HG02852 (cell line): Measurements from ENCODE around the gene TPTE2.
"Not testable (repeated sequence)": the region's sequence is repeated elsewhere in the genome, so short reads cannot be mapped to it uniquely, and the experiment has no call there.

Source experiments
- ATAC-seq: cut with Tn5 transposase; IDR thresholded peaks from one replicate; pipeline ENCODE4 v1.9.1; 2021; ENCODE audit warnings: mild to moderate bottlenecking, moderate library complexity; ENCODE audit not compliant: unreplicated experiment

Gene TPTE2

DNA sequence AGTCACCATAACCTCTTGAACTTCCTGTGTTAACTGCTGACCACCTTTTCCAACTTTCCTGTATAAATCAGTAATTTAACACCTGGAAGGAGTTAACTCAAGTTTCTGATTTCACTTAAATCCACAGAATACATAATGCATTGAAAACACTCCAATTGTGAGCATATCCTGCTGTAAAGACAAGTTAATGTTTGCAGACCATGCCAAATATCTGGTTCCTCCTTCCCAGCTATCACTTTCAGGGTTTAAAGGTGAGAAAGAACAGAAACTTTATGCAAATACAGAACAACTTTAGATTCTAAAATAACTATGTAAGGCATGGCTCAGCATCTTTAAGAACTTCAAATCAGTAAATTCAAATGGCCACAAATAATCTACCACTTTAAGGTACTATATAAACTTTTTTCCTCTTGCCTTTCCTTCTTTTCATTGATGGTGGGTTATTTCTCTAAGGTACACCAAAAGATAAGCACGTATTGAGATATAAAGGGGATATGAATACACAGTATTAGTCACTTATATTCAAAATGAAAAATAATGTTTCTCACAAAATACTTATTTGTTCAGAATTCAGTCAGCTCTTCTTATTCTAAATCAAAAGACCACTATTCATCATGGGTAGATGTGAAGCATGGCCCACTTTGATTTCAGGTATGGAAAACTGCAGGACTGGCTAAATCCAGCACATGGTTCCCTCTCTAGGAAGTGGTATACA is 6.6 kb upstream of the TPTE2 start:
- peak; percentile 65 for ATAC-seq

DNA sequence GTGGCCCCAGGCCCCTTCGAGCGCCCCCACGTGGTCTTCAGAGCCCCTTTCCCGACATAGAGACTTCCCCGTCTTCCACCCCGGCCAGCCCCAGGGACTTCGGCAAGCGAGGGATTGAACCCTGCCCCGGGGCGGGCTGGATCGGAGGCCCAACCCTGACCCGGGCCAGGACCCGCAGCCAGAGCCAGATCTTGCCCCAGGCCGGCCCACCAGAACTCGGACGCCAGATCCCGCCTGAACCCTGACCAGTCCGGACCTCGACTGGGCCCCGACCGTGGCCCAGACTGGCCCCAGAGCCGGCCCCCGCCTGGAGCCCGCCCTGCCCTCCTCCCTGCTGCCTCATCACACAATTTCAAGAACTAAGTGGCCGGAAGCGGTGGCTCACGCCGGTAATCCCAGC is 253 bp upstream of the TPTE2 start:
- no peak for ATAC-seq

DNA sequence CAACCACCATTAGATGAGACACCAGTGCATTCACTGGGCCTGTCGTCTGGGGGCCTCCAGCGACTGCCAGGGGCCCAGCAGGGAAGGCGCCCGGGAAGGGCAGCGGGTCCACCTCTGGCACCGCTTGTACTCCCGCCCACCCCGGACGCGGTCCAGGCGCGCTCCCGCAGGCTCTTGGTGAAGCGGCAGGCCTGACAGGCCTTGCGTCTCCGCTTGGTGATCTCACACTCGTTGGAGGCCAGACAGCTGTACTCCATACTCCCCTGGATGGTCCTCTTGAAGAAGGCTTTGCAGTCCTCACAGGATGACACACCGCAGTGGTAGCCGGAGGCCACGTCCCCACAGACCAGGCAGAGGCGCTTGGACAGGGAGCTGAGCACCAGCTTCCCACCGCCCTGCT is 660 bp downstream of the TPTE2 start:
- not testable (repeated sequence) for ATAC-seq

DNA sequence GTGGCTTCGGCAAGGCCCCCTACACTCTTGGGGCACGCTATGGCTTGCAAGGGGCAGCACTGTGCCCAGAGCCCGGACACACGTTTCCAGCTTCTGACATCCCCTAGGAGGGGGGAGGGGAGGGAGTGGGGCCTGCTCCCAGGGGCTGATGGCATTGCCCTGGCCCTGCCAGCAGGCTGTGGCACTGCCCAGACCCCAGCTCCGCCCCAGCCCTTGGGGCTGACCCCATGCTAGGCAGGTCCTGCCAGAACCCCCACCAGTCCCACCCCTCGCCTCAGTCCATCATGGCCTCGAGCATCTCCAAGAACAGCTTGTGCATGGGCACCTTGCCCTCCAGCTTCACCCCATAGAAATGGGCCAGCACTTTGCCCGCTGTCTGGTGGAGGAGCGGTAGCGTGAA is 1.6 kb downstream of the TPTE2 start:
- ATAC-seq: not testable (repeated sequence)

DNA sequence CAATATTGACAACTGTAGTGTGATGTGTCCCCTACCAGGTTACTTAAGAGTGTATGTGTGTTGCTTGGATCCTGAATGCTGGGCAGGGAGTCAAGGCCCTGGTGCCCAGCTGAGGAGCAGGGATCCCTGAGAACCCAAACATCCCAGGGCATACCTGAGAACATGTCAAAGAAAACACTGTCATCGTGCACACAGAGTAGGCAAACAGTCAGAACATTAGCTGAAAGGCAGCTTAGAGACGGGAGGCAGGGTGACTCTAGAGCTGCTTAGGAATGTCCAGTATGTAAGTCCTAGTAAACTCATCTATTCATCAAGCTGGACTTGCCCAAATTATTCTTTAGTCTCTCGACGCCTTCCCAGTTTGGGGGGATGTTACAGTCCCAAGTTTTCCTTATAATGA is 4.0 kb downstream of the TPTE2 start:
- ATAC-seq: not testable (repeated sequence)

DNA sequence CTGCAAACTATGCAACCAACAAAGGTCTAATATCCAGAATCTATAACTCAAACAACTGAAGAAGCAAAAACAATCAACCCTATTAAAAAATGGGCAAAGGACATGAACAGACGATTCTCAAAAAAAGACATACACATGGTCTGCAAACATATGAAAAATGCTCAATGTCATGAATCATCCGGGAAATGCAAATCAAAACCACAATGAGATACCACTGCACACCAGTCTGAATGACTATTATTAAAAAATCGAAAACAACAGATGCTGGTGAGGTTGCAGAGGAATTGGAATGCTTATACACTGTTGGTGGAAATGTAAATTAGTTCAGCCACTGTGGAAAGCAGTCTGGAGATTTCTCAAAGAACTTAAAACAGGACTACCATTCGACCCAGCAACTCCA is 12.1 kb downstream of the TPTE2 start:
- peak; percentile 57 for ATAC-seq

DNA sequence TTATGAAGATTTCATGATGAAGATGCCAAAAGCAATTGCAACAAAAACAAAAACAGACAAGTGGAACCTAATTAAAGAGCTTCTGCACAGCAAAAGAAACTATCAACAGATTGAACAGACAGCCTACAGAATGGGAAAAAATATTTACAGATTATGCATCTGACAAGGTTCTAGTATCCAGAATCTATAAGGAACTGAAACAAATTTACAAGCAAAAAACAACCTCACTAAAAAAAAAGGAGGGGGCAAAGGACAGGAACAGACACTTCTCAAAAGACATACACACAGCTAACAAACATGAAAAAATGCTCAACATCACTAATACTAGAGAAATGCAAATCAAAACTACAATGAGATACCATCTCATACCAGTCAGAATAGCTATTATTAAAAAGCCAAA is 35.7 kb downstream of the TPTE2 start:
- peak; percentile 79 for ATAC-seq

DNA sequence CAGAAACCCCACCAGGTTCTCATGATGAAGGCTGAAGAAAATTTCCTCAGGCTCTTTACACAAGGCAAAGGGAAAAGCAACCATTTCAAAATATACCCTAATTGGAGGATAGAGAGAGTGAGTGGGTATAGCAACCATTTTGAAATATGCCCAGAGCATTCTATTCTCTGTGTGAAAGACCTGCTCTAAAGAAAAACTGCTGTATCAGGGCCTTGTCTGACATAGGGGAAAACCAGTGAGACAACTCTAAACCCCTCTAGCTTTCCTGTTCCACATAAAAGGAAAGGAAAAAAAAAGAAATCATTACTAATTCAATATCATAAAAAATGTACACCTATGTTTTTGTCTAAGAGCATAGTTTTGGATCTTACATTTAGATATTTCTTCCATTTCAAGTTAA is 42.3 kb downstream of the TPTE2 start:
- peak; percentile 72 for ATAC-seq

DNA sequence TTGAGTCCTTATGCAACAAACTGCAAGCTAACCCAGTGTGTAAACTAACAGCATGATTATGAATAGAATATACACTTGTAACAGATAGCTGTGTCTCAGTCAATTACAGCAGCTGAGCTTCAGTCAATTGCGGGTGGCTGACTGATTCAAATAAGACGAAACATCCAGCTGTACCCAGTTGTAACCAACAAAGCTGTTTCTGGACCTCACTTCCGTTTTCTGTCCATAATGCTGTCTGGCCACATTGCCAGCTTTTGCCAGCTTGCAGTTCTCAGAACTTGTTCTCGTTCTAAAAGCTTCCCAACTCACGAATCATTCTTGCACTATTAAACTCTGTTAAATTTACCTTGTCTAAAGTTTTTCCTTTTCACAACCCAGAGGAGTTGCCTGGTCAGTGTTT is 53.7 kb downstream of the TPTE2 start:
- ATAC-seq: not testable (repeated sequence)

DNA sequence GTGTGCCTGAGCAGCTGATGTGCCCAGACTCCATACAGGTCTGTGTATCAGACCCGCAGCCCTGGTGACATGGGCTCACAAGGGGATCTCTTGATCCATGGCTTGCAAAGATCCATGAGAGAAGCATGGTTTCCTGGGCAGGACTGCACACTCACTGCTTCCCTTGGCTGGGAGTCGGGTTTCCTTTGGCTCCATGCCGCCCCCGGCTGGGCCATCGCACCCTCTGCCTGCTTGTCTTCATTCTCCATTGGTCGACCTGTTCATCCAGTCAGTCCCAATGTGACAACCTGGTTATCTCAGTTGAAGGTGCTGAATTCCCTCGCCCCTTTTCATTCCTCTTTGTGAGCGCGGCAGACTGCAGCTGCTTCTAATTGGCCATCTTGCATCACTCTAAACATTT is 101.2 kb downstream of the TPTE2 start:
- ATAC-seq: not testable (repeated sequence)

DNA sequence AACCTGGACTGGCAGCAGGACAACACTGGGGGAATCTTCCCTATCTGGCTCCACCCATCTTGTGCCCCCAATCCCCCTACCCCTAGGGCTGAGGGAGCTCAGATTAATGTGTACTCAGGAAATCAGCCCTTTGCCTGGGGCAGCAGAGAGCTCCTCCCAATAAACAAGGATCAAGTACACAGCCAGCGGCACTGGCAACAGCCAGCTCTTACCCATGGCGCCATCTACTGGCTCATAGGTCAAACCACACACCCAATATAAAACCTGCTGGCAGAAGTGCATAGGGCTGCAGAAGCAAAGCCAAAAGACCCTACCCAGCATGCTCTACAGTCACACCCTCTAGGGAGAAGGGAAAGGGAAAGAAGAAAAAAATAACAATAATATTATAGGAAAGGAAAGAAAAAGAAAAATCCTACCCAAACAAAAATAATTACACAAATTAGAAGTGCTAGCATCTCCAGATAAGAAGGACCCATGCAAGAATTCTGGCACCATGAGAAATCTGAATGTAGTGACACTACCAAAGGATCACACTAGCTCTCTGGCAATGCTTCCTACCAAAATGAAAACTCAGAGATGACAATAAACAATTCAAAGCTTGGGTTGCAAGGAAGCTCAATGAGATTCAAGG is 122.2 kb downstream of the TPTE2 start:
- ATAC-seq: not testable (repeated sequence)

DNA sequence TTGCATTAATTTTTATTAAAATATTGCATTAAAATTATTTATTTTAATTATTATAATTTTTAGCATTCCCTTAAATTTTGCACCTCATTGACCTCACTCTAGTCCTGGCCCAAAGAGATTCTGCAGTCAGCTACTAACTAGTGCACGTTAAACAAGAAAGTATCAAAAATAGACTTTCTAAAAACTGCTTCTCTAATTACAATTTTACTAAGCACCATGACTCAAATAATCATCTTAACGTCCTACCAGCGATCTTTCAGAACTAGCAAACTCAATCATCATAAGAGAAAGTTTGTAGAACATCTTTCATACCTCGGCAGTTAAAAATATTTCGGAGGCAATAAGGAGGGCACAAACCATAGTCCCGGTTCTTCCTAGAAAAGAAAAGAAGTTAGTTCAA is 123.6 kb downstream of the TPTE2 start:
- ATAC-seq: not testable (repeated sequence)

DNA sequence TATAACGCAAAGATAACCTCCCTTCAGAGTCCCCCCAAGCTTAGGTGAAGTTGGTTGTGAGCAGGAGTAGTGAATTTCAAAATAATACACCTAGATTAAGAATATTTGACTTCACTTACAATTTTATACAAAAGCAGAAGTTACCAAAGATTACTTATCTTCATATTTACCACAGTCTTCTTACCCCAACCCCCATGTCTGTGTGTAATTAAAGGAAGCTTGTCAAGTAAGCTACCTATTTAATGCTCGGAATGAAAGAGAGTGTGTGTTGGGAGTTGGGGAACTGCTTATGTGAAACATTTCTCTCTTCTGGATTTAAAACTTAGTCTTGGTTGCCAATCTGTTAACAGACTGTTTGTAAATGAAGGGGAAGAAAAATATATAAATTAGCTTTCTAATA is 139.1 kb downstream of the TPTE2 start:
- ATAC-seq: not testable (repeated sequence)

DNA sequence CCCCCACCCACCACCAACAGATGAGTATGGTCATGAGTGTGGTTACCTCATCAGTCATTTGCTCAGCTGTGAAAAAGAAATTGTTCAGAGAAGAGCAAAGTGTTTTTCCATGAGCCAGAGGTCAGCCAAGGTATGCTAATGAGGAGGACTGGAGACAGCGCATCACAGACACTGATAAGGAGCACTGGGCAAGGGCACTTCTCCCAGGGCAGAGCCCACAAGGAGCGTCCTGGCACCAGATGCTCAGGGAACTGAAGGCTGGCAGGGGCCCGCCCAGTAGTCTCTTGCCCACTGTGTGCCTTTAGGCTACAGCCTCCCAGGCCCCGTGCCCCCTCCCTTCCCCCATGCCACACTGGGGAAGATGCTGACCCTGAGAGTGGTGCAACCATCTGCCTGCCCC is 148.8 kb downstream of the TPTE2 start:
- ATAC-seq: not testable (repeated sequence)

DNA sequence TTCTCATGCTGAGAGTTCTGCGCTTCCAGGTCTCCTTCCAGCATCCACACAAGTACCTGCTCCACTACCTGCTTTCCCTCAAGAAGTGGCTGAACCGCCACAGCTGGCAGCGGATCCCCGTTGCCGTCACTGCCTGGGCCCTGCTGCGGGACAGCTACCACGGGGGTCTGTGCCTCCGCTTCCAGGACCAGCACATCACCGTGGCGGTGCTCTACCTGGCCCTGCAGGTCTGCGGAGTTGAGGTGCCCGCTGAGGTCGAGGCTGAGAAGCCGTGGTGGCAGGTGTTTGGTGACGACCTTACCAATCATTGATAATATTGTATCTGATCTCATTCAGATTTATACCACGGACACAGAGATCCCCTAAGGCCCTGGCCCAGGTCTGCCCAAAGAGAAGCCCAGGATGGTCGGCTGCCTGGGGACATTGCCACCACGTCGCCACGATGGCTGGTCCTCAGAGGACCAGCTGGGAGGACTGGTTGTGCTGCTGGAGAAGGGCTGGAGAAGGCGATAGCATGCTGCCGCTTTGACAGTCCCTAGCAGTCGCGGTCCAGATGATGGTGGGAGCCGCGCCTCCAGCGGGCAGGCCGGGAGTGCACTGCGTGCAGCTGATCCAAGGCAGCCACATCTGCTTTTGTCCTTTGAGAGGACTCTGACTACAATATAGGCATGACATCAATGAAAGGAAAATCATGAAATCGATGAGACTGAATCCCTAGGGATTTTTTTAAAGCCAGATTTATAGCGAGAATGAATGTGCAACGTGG is 178.4 kb downstream of the TPTE2 start:
- ATAC-seq: not testable (repeated sequence)

DNA sequence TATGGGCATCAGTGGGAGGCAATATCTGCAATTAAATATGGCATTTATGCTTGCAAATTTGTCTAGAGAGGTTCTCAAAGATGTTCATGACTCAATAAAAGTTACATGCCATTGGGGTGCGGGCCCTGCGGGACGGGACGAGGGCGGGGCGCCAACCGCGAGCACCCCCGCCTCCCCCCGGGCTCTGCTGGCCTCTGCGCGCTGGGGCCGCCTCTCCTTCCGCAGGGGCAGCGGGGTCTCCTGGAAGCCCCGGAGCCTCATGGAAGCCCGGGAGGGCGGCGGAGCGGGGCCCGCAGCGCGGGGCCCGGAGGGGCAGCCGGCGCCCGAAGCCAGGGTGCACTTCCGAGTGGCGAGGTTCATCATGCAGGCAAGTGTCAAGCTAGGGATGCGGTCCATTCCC is 179.2 kb downstream of the TPTE2 start:
- ATAC-seq: no peak
